B cell (primary cell): ENCODE measurements around the gene IL1R1. TPM values are rescaled to one million over a fixed set of nuclear protein-coding genes. Genes with fewer than 3 reads are reported as not detected.

Experiments used
- ATAC-seq: fragments of 200-7000 bp; cut with Tn5 transposase; one replicate; pipeline ENCODE4 v1.10.0; 2021; ENCODE audit warnings: low read depth, mild to moderate bottlenecking, moderate number of reproducible peaks, moderate library complexity
- CTCF ChIA-PET: fragments of 350-600 bp; sonication (Branson Sonifier 250); formaldehyde crosslinking; loops from one replicate; lab custom pipeline; 2021; ENCODE audit warnings: antibody characterized with exemption, inconsistent platforms; lab: Charles Lee
- POLR2A ChIA-PET: fragments of 350-600 bp; sonication (Branson Sonifier 250); formaldehyde crosslinking; loops from one replicate; lab custom pipeline; 2021; ENCODE audit warnings: antibody characterized with exemption; lab: Charles Lee
- DNase-seq: peaks from one replicate; pipeline ENCODE4 v3.0.0; 2013
- H2AFZ ChIP-seq: 2 replicates; pipeline ENCODE4 v1.6.1; 2012; ENCODE audit warnings: mild to moderate bottlenecking, low read depth, low read length; ENCODE audit not compliant: insufficient read depth, poor library complexity, severe bottlenecking
- H3K27ac ChIP-seq, 2 donors: 1 replicate in 1 of 2; 2 replicates in 1 of 2; pipeline ENCODE4 v1.5.1; 2012 to 2013; ENCODE audit warnings: low read length in 2 of 2, mild to moderate bottlenecking in 2 of 2, moderate library complexity in 1 of 2
- H3K27me3 ChIP-seq, 4 experiments: fragments of 200-600 bp in 1 of 4; sonication (generic) in 1 of 4; replicated peaks in 1 of 4; 1 replicate in 2 of 4; 2 replicates in 2 of 4; pipeline versions ENCODE4 v1.6.1 to v1.7.0; 2013 to 2016; ENCODE audit warnings: low read length in 3 of 4, mild to moderate bottlenecking in 2 of 4, mixed read lengths in 1 of 4, moderate library complexity in 1 of 4; ENCODE audit not compliant: insufficient read depth in 4 of 4, control insufficient read depth in 3 of 4; ENCODE audit errors: control extremely low read depth in 1 of 4
- H3K36me3 ChIP-seq, 2 experiments: replicated peaks in 1 of 2; 1 replicate in 1 of 2; 2 replicates in 1 of 2; pipeline versions ENCODE4 v1.6.1 to v1.7.1; 2013; ENCODE audit warnings: low read length in 1 of 2; ENCODE audit not compliant: insufficient read depth in 2 of 2, control insufficient read depth in 1 of 2; ENCODE audit errors: control extremely low read depth in 1 of 2, extremely low read depth in 1 of 2
- H3K4me1 ChIP-seq, 2 donors: fragments of 200-600 bp in 1 of 2; sonication (generic) in 1 of 2; 1 replicate in 1 of 2; 2 replicates in 1 of 2; pipeline versions ENCODE4 v1.5.1 to v1.6.1; 2013 to 2017; ENCODE audit warnings: low read length in 2 of 2; ENCODE audit not compliant: control insufficient read depth in 2 of 2, insufficient read depth in 2 of 2
- H3K4me2 ChIP-seq: replicated peaks from 2 replicates; pipeline ENCODE3; 2012; ENCODE audit warnings: mild to moderate bottlenecking, low read depth, low read length; ENCODE audit not compliant: poor library complexity, severe bottlenecking
- H3K4me3 ChIP-seq, 5 experiments: fragments of 200-600 bp in 1 of 5; sonication (generic) in 1 of 5; 1 replicate in 3 of 5; 2 replicates in 2 of 5; pipeline versions ENCODE4 v1.5.1 to v1.7.0; 2011 to 2016; ENCODE audit warnings: low read length in 4 of 5, mild to moderate bottlenecking in 4 of 5, low read depth in 2 of 5, control low read depth in 1 of 5, moderate library complexity in 1 of 5; ENCODE audit not compliant: insufficient read depth in 1 of 5; ENCODE audit errors: control extremely low read depth in 1 of 5, extremely low read depth in 1 of 5
- H3K79me2 ChIP-seq: fragments of 200-600 bp; sonication (generic); one replicate; pipeline ENCODE4 v1.6.0; 2016; ENCODE audit warnings: low read length; ENCODE audit not compliant: control insufficient read depth, insufficient read depth
- H3K9ac ChIP-seq: fragments of 200-600 bp; sonication (generic); 2 replicates; pipeline ENCODE4 v1.6.1; 2017; ENCODE audit warnings: mild to moderate bottlenecking, low read length, moderate library complexity
- H3K9me3 ChIP-seq, 3 donors: one replicate each; pipeline versions ENCODE4 v1.6.1 to v1.7.1; 2013; ENCODE audit warnings: low read length in 2 of 3; ENCODE audit not compliant: control insufficient read depth in 2 of 3, insufficient read depth in 1 of 3; ENCODE audit errors: control extremely low read depth in 1 of 3
- H4K20me1 ChIP-seq: 2 replicates; pipeline ENCODE4 v1.6.0; 2012; ENCODE audit warnings: mild to moderate bottlenecking, low read length; ENCODE audit not compliant: insufficient read depth, control insufficient read depth, poor library complexity, severe bottlenecking
- H3K27ac Mint-ChIP-seq: one replicate; pipeline ENCODE4 v1.8.0; 2021; ENCODE audit warnings: mixed read lengths
- H3K27me3 Mint-ChIP-seq: one replicate; pipeline ENCODE4 v1.8.0; 2021; ENCODE audit warnings: mixed read lengths
- H3K4me1 Mint-ChIP-seq: one replicate; pipeline ENCODE4 v1.8.0; 2021; ENCODE audit warnings: mixed read lengths
- H3K4me3 Mint-ChIP-seq: one replicate; pipeline ENCODE4 v1.8.0; 2021; ENCODE audit warnings: mixed read lengths
- H3K9me3 Mint-ChIP-seq: one replicate; pipeline ENCODE4 v1.8.0; 2022; ENCODE audit warnings: mixed read lengths; ENCODE audit not compliant: insufficient read depth
- EZH2 ChIP-seq: IDR thresholded peaks from 2 replicates; pipeline ENCODE4 v1.6.1; 2012; ENCODE audit warnings: borderline replicate concordance, low read depth, mild to moderate bottlenecking, moderate library complexity, low read length; ENCODE audit not compliant: insufficient read depth, poor library complexity, severe bottlenecking
- WGBS: methylation state at CpG from one replicate; pipeline ENCODE4 v1.1.5; 2013; ENCODE audit warnings: missing lambda C conversion rate; ENCODE audit not compliant: insufficient coverage; 5-methylcytosine and 5-hydroxymethylcytosine counted together
- intact Hi-C: fragments of 100-400 bp; cut with micrococcal nuclease; formaldehyde crosslinking; loops from one replicate; pipeline ENCODE4 v1.10.0; 2022
- polyA plus RNA-seq: library from polyadenylated mRNA; depleted of rRNA; stranded (reverse); fragments of >200 nt; gene quantifications from 2 replicates; pipeline ENCODE4 v1.2.3, GENCODE V29; 2012
- total RNA-seq, 2 donors: library from RNA; stranded (reverse); fragments of 120-200 nt in 1 of 2; gene quantifications; 1 replicate in 1 of 2; 2 replicates in 1 of 2; pipeline versions ENCODE4 v1.2.3 to v1.2.4, GENCODE V29; 2013 to 2022
- TF ChIP-seq, protein P1 (sequence below): fragments of 200-600 bp; IDR thresholded peaks from one replicate; pipeline ENCODE4 v1.8.0; 2022; ENCODE audit warnings: antibody characterized with exemption, mild to moderate bottlenecking

IL1R1 gene
- total and polyA plus RNA-seq, 2 donors (not counting 1 experiment from before 2014, with no cell fraction given): not detected

DNA sequence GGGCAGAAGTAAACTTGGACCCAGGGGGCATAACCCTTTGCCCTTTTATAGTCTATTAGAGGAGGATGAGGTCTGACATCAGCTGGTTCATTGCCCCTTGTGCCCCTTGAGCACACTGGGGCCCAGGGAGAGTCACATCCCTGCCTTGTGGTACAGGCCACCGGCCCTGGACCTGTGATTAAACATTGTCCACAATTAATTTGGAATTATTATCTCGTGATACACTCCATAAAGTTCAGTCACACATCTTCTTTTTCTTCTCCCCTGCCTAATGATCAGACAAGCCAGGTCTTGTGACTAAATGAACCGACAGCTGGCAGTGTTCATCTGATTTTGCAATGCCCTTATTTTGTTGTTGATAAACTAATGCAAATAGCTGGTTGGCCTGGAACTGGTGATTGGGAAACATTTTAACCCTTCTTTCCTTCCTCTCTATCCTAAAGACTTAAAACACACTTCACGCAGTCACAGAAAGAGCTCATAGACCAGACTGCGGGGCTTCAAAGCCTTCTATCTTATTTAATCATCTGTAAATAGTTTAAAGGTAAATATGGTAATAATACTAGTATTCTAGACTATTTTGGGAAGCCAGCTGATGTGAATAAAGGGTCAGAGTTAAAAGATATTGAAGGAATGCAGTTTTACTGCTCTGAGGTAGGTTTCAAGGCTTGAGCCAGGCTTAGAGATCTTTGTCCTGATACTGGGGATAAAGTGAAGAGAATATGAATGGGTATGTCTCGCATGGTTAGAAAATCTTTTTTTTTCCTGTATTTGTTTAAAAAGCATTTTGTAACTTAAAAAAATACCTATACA, 13.4 kb downstream of the IL1R1 start:
- Histone ChIP-seq H3K27ac (no peak overlapping the region), H3K9me3 (peaks cover 0 to 5% (median 0%) of the 10 kb centered on the region in 3 donors), H3K27me3 (no peaks in the 10 kb centered on the region), H3K9ac (no peak overlapping the region), H3K4me1 (no peaks in the 10 kb centered on the region), H3K4me3 (no peak overlapping the region), H2AFZ (no peak overlapping the region), H3K79me2 (no peaks in the 10 kb centered on the region), H4K20me1 (no peaks in the 10 kb centered on the region), H3K36me3 (no peaks in the 10 kb centered on the region), H3K4me2 (no peak overlapping the region)
- H3K27me3 Mint-ChIP-seq: peaks cover 4% of the 10 kb centered on the region
- DNase-seq (no peak), ATAC-seq (no peak)
- ChIA-PET CTCF (interaction anchor here (1.3 kb wide), 1 partner anchor 64 kb away, joined by 3 read pairs; no protein-coding TSS in a partner anchor), POLR2A (no interaction called here)
- TF ChIP-seq, protein P1, sequence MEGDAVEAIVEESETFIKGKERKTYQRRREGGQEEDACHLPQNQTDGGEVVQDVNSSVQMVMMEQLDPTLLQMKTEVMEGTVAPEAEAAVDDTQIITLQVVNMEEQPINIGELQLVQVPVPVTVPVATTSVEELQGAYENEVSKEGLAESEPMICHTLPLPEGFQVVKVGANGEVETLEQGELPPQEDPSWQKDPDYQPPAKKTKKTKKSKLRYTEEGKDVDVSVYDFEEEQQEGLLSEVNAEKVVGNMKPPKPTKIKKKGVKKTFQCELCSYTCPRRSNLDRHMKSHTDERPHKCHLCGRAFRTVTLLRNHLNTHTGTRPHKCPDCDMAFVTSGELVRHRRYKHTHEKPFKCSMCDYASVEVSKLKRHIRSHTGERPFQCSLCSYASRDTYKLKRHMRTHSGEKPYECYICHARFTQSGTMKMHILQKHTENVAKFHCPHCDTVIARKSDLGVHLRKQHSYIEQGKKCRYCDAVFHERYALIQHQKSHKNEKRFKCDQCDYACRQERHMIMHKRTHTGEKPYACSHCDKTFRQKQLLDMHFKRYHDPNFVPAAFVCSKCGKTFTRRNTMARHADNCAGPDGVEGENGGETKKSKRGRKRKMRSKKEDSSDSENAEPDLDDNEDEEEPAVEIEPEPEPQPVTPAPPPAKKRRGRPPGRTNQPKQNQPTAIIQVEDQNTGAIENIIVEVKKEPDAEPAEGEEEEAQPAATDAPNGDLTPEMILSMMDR: no peak
- no peak for TF ChIP-seq EZH2
- H3K9me3 Mint-ChIP-seq: no peaks in the 10 kb centered on the region
- H3K4me1 Mint-ChIP-seq: no peaks in the 10 kb centered on the region
- WGBS: 100% methylated on average over 1 of the region's 6 CpGs
- no peak overlapping the region for H3K27ac Mint-ChIP-seq
- intact Hi-C loops: no loop called here
- H3K4me3 Mint-ChIP-seq: no peak overlapping the region

DNA sequence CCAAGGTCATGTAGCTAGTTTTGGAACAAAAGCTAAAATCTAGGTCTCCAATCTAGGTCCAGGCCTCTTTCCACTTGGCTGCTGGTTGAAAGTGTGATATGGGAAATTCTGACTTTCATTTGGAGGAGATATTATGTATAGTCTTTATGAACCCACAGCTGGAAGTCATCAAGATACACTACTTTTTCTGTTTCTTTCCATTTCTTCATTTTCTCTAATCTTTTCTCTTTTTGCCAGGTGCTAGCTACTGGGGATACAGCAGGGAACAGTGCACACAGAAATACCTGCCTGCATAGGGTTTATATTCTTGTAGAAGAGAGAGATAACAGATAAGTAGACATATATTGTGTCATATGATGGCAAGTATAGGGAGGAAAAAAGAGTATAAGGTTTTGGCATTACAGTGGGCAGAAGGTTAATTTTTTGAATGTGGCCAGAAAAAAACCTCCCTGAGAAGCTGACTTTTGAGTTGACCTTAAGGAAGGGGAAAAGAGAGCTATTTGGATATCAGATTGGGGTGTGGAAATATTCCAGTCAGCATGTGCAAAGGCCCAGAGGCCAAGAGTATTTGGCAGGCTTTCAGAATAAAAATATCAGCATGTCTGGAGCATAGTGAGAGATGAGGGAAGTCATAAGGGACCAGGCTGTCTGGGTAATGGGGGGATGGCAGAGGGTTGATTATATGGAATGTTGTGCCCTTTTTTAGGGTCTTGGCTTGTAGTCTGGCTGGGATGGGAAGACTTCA, 15.6 kb downstream of the IL1R1 start:
- TF ChIP-seq, protein P1: no peak
- H3K27me3 Mint-ChIP-seq: no peaks in the 10 kb centered on the region
- POLR2A ChIA-PET: no interaction called here

More for the DNA sequence above, 15.6 kb downstream of the IL1R1 start:
- DNase-seq: no peak
- CTCF ChIA-PET: no interaction called here
- Histone ChIP-seq H3K4me1 (no peaks in the 10 kb centered on the region), H3K9ac (no peak overlapping the region), H3K36me3 (no peaks in the 10 kb centered on the region), H3K4me2 (no peak overlapping the region), H3K27me3 (no peaks in the 10 kb centered on the region), H4K20me1 (no peaks in the 10 kb centered on the region), H3K79me2 (no peaks in the 10 kb centered on the region), H3K27ac (no peak overlapping the region), H2AFZ (no peak overlapping the region), H3K4me3 (no peak overlapping the region), H3K9me3 (no peaks in the 10 kb centered on the region)
- H3K4me3 Mint-ChIP-seq: no peak overlapping the region
- H3K9me3 Mint-ChIP-seq: no peaks in the 10 kb centered on the region
- ATAC-seq: no peak
- intact Hi-C loops: no loop called here
- no peaks in the 10 kb centered on the region for H3K4me1 Mint-ChIP-seq
- no peak overlapping the region for H3K27ac Mint-ChIP-seq
